ENCODE data around the gene MGAT4A. TPM values are rescaled to one million over a fixed set of nuclear protein-coding genes. Genes with fewer than 3 reads are reported as not detected.
A peak's percentile ranks its signal among the peaks of the same experiment; 100 is the strongest.

Gene MGAT4A
- total RNA-seq, 1 donor = under 0.01 TPM

DNA sequence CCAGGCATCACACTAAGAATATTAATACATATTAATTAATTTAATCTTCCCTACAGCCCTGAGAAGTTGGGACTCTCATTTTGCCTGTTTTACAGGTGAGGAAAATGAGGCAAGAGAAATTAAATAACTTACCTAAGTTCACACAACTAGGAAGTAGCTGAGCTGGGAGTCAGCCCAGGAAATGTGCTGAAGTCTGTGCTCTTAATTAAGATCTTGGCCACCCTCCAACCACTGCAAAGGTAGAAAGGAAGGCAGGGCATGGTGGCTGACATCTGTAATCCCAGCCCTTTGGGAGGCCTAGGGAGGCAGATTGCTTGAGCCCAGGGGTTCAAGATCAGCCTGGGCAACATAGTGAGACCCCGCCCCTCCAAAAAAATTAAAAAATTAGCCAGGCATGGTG is 12.9 kb upstream of the MGAT4A start:
- TF ChIP-seq, protein P1, sequence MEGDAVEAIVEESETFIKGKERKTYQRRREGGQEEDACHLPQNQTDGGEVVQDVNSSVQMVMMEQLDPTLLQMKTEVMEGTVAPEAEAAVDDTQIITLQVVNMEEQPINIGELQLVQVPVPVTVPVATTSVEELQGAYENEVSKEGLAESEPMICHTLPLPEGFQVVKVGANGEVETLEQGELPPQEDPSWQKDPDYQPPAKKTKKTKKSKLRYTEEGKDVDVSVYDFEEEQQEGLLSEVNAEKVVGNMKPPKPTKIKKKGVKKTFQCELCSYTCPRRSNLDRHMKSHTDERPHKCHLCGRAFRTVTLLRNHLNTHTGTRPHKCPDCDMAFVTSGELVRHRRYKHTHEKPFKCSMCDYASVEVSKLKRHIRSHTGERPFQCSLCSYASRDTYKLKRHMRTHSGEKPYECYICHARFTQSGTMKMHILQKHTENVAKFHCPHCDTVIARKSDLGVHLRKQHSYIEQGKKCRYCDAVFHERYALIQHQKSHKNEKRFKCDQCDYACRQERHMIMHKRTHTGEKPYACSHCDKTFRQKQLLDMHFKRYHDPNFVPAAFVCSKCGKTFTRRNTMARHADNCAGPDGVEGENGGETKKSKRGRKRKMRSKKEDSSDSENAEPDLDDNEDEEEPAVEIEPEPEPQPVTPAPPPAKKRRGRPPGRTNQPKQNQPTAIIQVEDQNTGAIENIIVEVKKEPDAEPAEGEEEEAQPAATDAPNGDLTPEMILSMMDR (IDR thresholded peaks at IDR 0.05; ENCODE audit: insufficient read depth, low read depth, low read length) = no peak

GRCh38 chr2:98739020-98739419 is 8.1 kb upstream of the MGAT4A start:
- H3K4me3 ChIP-seq (ENCODE audit: low read depth, low read length) = no peak overlapping the region
- no peak for DNase-seq (ENCODE audit: low read depth)
- TF ChIP-seq, protein P1 (IDR thresholded peaks at IDR 0.05; ENCODE audit: insufficient read depth, low read depth, low read length) = no peak

More for the DNA sequence above, 12.9 kb upstream of the MGAT4A start:
- no peak overlapping the region for H3K4me3 ChIP-seq (ENCODE audit: low read depth, low read length)
- DNase-seq (ENCODE audit: low read depth) = no peak

GRCh38 chr2:98738304-98738703 is 7.4 kb upstream of the MGAT4A start:
- DNase-seq (ENCODE audit: low read depth) = no peak
- no peak overlapping the region for H3K4me3 ChIP-seq (ENCODE audit: low read depth, low read length)
- TF ChIP-seq, protein P1 (IDR thresholded peaks at IDR 0.05; ENCODE audit: insufficient read depth, low read depth, low read length) = no peak

- no peak overlapping the region for H3K4me3 ChIP-seq (ENCODE audit: low read depth, low read length)
- TF ChIP-seq, protein P1 (IDR thresholded peaks at IDR 0.05; ENCODE audit: insufficient read depth, low read depth, low read length) = no peak
- DNase-seq (ENCODE audit: low read depth) = no peak
These were observed 6.9 kb upstream of the MGAT4A start for GRCh38 chr2:98737848-98738247.

- DNase-seq (ENCODE audit: low read depth) = peak; percentile 17
- TF ChIP-seq, protein P1 (IDR thresholded peaks at IDR 0.05; ENCODE audit: insufficient read depth, low read depth, low read length) = no peak
- no peak overlapping the region for H3K4me3 ChIP-seq (ENCODE audit: low read depth, low read length)
These were observed 5.5 kb upstream of the MGAT4A start for GRCh38 chr2:98736464-98736889.

- TF ChIP-seq, protein P1 (IDR thresholded peaks at IDR 0.05; ENCODE audit: insufficient read depth, low read depth, low read length) = no peak
- H3K4me3 ChIP-seq (ENCODE audit: low read depth, low read length) = no peak overlapping the region
- DNase-seq (ENCODE audit: low read depth) = no peak
These were observed 3.9 kb upstream of the MGAT4A start for GRCh38 chr2:98734823-98735260.

- H3K4me3 ChIP-seq (ENCODE audit: low read depth, low read length) = no peak overlapping the region
- DNase-seq (ENCODE audit: low read depth) = no peak
- TF ChIP-seq, protein P1 (IDR thresholded peaks at IDR 0.05; ENCODE audit: insufficient read depth, low read depth, low read length) = no peak
These were observed 3.2 kb upstream of the MGAT4A start for GRCh38 chr2:98734162-98734561.
